22Rv1 (cell line): Measurements from ENCODE around the gene EFCAB10.

Source experiments
- ZFX ChIP-seq: fragments of 450-650 bp; IDR thresholded peaks from 2 replicates; pipeline ENCODE4 v1.6.1; 2017; ENCODE audit warnings: antibody characterized with exemption, borderline replicate concordance
- TF ChIP-seq, protein P1 (sequence below): fragments of 450-650 bp; IDR thresholded peaks from 2 replicates; pipeline ENCODE4 v1.5.1; 2017; ENCODE audit warnings: mild to moderate bottlenecking

DNA sequence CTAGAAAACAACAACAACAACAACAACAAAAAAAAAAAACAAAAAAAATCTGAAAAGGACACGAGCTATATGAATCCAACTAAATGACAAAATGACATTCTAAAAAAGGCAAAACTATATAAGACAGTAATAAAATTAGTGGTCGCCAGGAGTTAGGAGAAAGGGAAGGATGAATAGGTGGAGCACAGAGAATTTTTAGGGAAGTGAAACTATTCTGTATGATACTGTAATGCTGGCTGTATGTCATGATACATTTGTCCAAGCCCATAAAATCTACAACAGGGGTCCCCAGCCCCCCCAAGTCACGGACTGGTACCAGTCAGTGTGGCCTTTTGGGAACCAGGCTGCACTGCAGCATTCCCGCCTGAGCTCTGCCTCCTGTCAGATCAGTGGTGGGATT is 56.5 kb downstream of the EFCAB10 start:
- TF ChIP-seq, protein P1, sequence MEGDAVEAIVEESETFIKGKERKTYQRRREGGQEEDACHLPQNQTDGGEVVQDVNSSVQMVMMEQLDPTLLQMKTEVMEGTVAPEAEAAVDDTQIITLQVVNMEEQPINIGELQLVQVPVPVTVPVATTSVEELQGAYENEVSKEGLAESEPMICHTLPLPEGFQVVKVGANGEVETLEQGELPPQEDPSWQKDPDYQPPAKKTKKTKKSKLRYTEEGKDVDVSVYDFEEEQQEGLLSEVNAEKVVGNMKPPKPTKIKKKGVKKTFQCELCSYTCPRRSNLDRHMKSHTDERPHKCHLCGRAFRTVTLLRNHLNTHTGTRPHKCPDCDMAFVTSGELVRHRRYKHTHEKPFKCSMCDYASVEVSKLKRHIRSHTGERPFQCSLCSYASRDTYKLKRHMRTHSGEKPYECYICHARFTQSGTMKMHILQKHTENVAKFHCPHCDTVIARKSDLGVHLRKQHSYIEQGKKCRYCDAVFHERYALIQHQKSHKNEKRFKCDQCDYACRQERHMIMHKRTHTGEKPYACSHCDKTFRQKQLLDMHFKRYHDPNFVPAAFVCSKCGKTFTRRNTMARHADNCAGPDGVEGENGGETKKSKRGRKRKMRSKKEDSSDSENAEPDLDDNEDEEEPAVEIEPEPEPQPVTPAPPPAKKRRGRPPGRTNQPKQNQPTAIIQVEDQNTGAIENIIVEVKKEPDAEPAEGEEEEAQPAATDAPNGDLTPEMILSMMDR: no peak
- no peak for TF ChIP-seq ZFX
